HFF-Myc (cell line): ENCODE data around the gene TMEM140.

ENCODE experiments used
- DNase-seq: peaks from one replicate; pipeline ENCODE4 v3.0.0-alpha.2; 2011; ENCODE audit warnings: low read depth; ENCODE audit errors: extremely low read depth
- H3K4me3 ChIP-seq: replicated peaks from 2 replicates; pipeline ENCODE4 v1.5.1; 2011; ENCODE audit warnings: low read depth, mild to moderate bottlenecking, control low read depth, low read length
- TF ChIP-seq, protein P1 (sequence below): IDR thresholded peaks from 2 replicates; pipeline ENCODE4 v1.5.1; 2012; ENCODE audit warnings: mild to moderate bottlenecking, low read depth, low read length, control low read depth; ENCODE audit errors: missing control alignments

TMEM140 gene

DNA sequence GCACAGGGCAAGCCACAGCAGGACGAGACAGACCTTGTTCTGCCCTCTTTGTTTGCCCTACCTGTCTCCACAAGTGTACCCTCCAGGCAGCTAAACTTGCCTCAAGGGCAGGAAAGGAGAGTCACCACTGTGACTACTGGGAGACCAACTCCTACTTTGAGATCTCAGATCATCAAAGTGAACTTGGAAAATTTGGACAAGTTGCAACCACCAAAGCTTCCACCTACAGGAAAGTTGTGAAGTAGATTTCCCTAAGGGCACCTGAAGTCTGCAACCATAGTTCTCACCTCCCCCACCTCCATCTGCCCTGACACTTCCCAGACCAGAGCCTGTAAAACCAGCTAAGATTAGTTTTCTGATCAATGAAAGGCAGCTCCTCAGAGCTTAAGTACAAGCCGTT, 66.0 kb downstream of the TMEM140 start:
- no peak overlapping the region for H3K4me3 ChIP-seq
- DNase-seq: no peak
- TF ChIP-seq, protein P1, sequence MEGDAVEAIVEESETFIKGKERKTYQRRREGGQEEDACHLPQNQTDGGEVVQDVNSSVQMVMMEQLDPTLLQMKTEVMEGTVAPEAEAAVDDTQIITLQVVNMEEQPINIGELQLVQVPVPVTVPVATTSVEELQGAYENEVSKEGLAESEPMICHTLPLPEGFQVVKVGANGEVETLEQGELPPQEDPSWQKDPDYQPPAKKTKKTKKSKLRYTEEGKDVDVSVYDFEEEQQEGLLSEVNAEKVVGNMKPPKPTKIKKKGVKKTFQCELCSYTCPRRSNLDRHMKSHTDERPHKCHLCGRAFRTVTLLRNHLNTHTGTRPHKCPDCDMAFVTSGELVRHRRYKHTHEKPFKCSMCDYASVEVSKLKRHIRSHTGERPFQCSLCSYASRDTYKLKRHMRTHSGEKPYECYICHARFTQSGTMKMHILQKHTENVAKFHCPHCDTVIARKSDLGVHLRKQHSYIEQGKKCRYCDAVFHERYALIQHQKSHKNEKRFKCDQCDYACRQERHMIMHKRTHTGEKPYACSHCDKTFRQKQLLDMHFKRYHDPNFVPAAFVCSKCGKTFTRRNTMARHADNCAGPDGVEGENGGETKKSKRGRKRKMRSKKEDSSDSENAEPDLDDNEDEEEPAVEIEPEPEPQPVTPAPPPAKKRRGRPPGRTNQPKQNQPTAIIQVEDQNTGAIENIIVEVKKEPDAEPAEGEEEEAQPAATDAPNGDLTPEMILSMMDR: no peak

DNA sequence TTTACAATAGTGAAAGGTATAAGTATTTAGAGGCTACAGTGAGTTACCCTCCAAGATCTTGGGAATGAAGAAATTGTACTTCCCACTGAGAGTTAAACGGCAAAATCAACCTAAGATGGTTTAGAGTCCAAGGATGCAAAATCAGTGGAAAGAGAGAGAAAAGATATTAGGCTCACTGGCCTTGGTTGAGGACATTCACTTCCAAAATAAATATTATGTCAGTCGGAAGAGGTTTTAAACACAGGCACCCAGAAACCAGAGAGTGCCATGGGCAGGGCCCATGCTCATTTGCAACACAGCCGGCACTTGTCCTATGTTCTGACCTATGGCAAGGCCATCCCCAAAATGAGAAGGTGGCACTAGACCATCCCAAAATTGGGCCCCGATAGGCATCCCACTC, 67.3 kb downstream of the TMEM140 start:
- no peak for DNase-seq
- no peak overlapping the region for H3K4me3 ChIP-seq
- TF ChIP-seq, protein P1: no peak

DNA sequence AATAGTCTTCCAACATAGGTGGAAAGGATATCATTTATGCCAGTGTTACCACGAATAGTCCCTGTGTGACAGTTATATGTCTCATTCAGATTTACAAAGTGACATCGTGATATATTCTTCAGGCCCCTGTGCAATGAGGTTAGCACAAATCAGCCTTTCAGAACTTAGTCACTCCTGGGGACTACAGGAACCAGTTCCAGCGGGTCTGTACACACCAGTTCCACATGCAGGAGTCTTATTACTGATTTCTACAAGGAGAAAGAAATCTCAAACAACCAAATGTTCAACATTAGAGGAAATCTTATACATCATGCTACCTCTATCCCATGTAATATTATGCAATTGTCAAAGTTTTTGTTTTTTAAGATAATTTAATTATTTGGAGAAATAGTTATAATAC, 67.8 kb downstream of the TMEM140 start:
- TF ChIP-seq, protein P1: no peak

More for the DNA sequence above, 67.8 kb downstream of the TMEM140 start:
- no peak for DNase-seq
- H3K4me3 ChIP-seq: no peak overlapping the region
